Testis (tissue), 3 donors: ENCODE data around the gene NBAS. TPM values are rescaled to one million over a fixed set of nuclear protein-coding genes. Genes with fewer than 3 reads are reported as not detected.

Source experiments
- DNase-seq: peaks from one replicate; pipeline ENCODE4 v3.0.0-alpha.2; 2019
- H3K27ac ChIP-seq, 2 donors: fragments of 200-600 bp; sonication (generic); one replicate each; pipeline ENCODE4 v1.5.1; 2019
- H3K27me3 ChIP-seq: fragments of 200-600 bp; sonication (generic); one replicate; pipeline ENCODE4 v1.5.1; 2019
- H3K36me3 ChIP-seq: fragments of 200-600 bp; sonication (generic); one replicate; pipeline ENCODE4 v1.5.1; 2017; ENCODE audit warnings: low read depth; ENCODE audit errors: missing control alignments
- H3K4me1 ChIP-seq: fragments of 200-600 bp; sonication (generic); one replicate; pipeline ENCODE4 v1.5.1; 2019
- H3K4me3 ChIP-seq, 2 donors: fragments of 200-600 bp; sonication (generic); one replicate each; pipeline ENCODE4 v1.5.1; 2017 to 2019
- H3K9me3 ChIP-seq: fragments of 200-600 bp; sonication (generic); one replicate; pipeline ENCODE4 v1.5.1; 2017
- POLR2A ChIP-seq: fragments of 450-650 bp; IDR thresholded peaks from one replicate; pipeline ENCODE4 v1.6.1; 2017; ENCODE audit warnings: antibody characterized with exemption, mild to moderate bottlenecking, moderate library complexity
- WGBS, 2 donors: methylation state at CpG; one replicate each; pipeline ENCODE4 v1.1.5; 2018; 5-methylcytosine and 5-hydroxymethylcytosine counted together
- intact Hi-C: fragments of 100-400 bp; cut with DNase I; formaldehyde crosslinking; loops from one replicate; pipeline ENCODE4 v1.15.1; 2023; ENCODE audit warnings: low total_unique reads
- polyA plus RNA-seq: library from polyadenylated mRNA; stranded (reverse); fragments of 350-450 nt; fragmentation: Illumina TruSeq; extraction: RNeasy Lipid Tissue Mini Kit (QIAGEN cat#74804); gene quantifications from one replicate; pipeline ENCODE4 v1.2.3, GENCODE V29; 2014; ENCODE audit warnings: low read depth, low replicate concordance; ENCODE audit not compliant: insufficient read depth
- total RNA-seq, 2 donors: library from RNA; depleted of rRNA; stranded (reverse); fragments of >200 nt; gene quantifications; one replicate each; pipeline ENCODE4 v1.2.3, GENCODE V29; 2016
- TF ChIP-seq, protein P1 (sequence below), 3 experiments: fragments of 450-650 bp in 2 of 3; fragments of 200-600 bp in 1 of 3; sonication (generic) in 1 of 3; IDR thresholded peaks; one replicate each; pipeline ENCODE4 v1.5.1; 2016 to 2019; ENCODE audit warnings: antibody characterized with exemption in 3 of 3, mild to moderate bottlenecking in 2 of 3, moderate library complexity in 1 of 3

Gene NBAS
- total and polyA plus RNA-seq, 3 donors from 2014 or later = 75.8 to 84.2 (median 79.7) TPM

DNA sequence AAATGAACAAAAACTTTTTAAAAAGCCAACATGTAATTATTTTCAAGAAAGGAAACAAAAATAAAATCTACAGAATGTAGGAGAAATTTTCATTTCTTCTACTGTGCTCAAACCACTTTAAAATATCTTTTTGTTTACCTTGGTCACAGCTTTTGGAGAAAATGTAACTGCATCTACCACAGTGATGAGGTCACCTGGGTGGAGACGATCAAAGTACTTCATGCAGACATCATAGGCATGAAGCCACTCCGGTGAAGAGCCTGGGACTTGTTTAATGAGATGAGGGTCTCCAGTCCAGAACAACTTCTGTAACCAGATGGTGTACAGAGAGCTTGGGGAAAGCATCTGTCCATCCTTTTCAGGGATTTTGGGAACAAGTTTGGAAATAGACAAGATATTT is 285.8 kb downstream of the NBAS start:
- no peak overlapping the region for H3K27ac ChIP-seq
- DNase-seq = no peak
- intact Hi-C loops = no loop called here
- H3K36me3 ChIP-seq = no peaks in the 10 kb centered on the region
- H3K27me3 ChIP-seq = no peaks in the 10 kb centered on the region
- 91 to 97% methylated on average over 2 of the region's 2 CpGs for WGBS, 2 donors
- H3K4me1 ChIP-seq = no peaks in the 10 kb centered on the region
- no peak overlapping the region for H3K4me3 ChIP-seq
- H3K9me3 ChIP-seq = no peaks in the 10 kb centered on the region
- TF ChIP-seq, protein P1, sequence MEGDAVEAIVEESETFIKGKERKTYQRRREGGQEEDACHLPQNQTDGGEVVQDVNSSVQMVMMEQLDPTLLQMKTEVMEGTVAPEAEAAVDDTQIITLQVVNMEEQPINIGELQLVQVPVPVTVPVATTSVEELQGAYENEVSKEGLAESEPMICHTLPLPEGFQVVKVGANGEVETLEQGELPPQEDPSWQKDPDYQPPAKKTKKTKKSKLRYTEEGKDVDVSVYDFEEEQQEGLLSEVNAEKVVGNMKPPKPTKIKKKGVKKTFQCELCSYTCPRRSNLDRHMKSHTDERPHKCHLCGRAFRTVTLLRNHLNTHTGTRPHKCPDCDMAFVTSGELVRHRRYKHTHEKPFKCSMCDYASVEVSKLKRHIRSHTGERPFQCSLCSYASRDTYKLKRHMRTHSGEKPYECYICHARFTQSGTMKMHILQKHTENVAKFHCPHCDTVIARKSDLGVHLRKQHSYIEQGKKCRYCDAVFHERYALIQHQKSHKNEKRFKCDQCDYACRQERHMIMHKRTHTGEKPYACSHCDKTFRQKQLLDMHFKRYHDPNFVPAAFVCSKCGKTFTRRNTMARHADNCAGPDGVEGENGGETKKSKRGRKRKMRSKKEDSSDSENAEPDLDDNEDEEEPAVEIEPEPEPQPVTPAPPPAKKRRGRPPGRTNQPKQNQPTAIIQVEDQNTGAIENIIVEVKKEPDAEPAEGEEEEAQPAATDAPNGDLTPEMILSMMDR (IDR thresholded peaks at IDR 0.05) = no peak
- TF ChIP-seq POLR2A = no peak

DNA sequence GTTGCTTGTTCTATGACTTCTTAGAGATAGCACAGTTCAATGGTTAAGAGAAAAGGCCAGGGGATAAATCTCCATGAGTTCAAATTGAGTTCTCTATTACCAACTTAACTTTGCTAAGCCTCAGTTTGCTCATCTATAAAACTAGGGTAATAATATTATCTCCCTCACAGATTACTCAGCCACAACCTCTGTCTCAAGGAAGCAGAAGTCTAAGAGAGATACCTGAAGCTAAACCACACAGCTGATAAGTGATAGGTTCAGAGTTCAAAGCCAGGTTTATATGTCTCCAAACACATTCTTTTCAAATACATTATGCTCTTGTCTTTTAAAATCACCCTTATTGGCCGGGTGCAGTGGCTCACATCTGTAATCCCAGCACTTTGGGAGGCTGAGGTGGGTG is 287.7 kb downstream of the NBAS start:
- no peak overlapping the region for H3K4me3 ChIP-seq
- no peaks in the 10 kb centered on the region for H3K36me3 ChIP-seq
- H3K9me3 ChIP-seq = no peaks in the 10 kb centered on the region
- no peak overlapping the region for H3K27ac ChIP-seq
- 86 to 94% methylated on average over 1 of the region's 1 CpG for WGBS, 2 donors
- TF ChIP-seq, protein P1 (IDR thresholded peaks at IDR 0.05) = no peak
- TF ChIP-seq POLR2A = no peak
- no peak for DNase-seq
- no peaks in the 10 kb centered on the region for H3K27me3 ChIP-seq
- no peaks in the 10 kb centered on the region for H3K4me1 ChIP-seq
- intact Hi-C loops = no loop called here

DNA sequence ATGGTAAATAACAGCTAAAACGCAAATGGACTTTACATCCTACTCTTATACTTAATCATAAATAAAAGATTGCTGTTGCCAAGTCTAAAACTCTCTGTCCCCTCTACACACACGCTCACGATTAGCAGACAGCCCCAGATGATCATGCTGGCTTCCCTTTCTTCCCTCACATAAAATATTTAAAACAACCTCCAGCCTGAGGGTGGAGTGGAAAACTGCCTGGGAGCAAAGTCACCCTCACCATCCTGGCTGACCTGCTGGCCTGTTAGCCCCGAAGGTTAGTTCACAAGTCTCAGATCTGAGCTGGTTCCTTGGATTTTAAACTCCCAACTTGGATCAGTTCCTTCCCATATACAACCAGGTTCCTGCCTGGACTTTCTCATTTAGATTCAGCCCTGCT is 288.2 kb downstream of the NBAS start:
- no peak for DNase-seq
- Histone ChIP-seq H3K27me3 (no peaks in the 10 kb centered on the region), H3K4me3 (no peak overlapping the region), H3K27ac (no peak overlapping the region), H3K9me3 (no peaks in the 10 kb centered on the region), H3K4me1 (no peaks in the 10 kb centered on the region), H3K36me3 (no peaks in the 10 kb centered on the region)
- intact Hi-C loops = no loop called here
- 74 to 79% methylated on average over 4 of the region's 4 CpGs for WGBS, 2 donors
- TF ChIP-seq, protein P1 (IDR thresholded peaks at IDR 0.05) = no peak
- TF ChIP-seq POLR2A = no peak

DNA sequence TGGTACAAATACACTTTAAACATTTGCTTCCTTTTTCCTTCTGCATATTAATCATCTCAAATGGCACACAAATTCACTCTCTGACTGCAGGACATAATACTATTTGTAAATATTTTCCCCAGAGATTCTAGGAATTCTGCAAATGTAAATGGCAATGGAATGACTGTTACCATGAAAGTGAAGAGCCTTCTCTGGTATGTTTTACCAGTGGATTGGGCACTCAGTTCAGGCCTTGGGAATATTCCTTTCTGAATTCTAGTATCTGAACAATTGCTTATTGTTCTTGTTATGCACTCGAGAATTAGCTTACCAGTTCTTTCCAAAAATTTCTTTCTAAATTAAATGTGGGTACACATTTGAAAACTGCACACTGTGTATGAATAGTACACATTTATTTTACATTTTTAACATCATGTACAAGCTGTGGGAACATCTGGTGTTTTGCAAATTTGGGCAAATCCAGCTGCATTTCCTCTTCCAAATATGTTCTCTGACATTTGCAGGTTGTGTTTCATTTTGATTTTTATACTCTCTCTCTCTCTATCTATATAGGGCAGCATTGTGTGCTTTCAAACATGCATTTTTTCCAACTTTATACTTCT is 289.1 kb downstream of the NBAS start:
- Histone ChIP-seq H3K4me1 (no peaks in the 10 kb centered on the region), H3K27ac (no peak overlapping the region), H3K27me3 (no peaks in the 10 kb centered on the region), H3K36me3 (no peaks in the 10 kb centered on the region), H3K4me3 (no peak overlapping the region), H3K9me3 (no peaks in the 10 kb centered on the region)
- intact Hi-C loops = no loop called here
- DNase-seq = no peak
- TF ChIP-seq, protein P1 (IDR thresholded peaks at IDR 0.05) = no peak
- no peak for TF ChIP-seq POLR2A
- 48 to 70% methylated on average over 1 of the region's 1 CpG for WGBS, 2 donors

DNA sequence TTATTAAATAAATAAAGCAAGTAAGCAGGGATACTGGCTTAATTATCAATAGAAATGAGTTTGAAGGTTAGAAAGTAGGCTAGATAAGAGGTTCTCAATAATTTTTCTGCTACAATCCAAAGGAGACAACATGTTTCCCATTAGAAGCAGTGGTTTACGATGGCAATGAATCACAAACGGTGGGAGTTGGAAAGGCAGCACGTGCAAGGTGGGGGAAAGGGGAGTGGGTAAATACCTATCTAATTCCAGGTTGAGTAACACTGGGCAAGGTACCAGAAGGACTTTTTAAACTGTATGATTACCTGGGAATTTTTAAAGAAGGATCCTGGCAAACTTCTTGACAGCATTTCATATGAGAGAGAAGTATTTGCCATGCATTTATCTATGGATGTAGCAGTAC is 289.9 kb downstream of the NBAS start:
- no peak overlapping the region for H3K4me3 ChIP-seq
- TF ChIP-seq, protein P1 (IDR thresholded peaks at IDR 0.05) = no peak
- TF ChIP-seq POLR2A = no peak
- no peak for DNase-seq
- H3K27me3 ChIP-seq = no peaks in the 10 kb centered on the region
- WGBS, 2 donors = 70 to 76% methylated on average over 3 of the region's 3 CpGs
- no peaks in the 10 kb centered on the region for H3K4me1 ChIP-seq
- H3K27ac ChIP-seq = no peak overlapping the region
- intact Hi-C loops = no loop called here
- no peaks in the 10 kb centered on the region for H3K36me3 ChIP-seq
- H3K9me3 ChIP-seq = no peaks in the 10 kb centered on the region
